Left lung (tissue), 10 donors: ENCODE measurements around the gene CAMSAP1. TPM values are rescaled to one million over a fixed set of nuclear protein-coding genes. Genes with fewer than 3 reads are reported as not detected.
A peak's percentile ranks its signal among the peaks of the same experiment; 100 is the strongest.
"Not testable (repeated sequence)": the region's sequence is repeated elsewhere in the genome, so short reads cannot be mapped to it uniquely, and the experiment has no call there.

Experiments used
- ATAC-seq: fragments of 200-7000 bp; cut with Tn5 transposase; one replicate; pipeline ENCODE4 v1.9.1; 2020; ENCODE audit warnings: moderate library complexity
- DNase-seq, 4 donors: peaks; one replicate each; pipeline ENCODE4 v3.0.0-alpha.2; 2013 to 2020
- H3K27ac ChIP-seq, 2 donors: fragments of 200-600 bp; sonication (generic) in 1 of 2; one replicate each; pipeline versions ENCODE4 v1.5.0 to v1.8.0; 2020 to 2021
- H3K27me3 ChIP-seq, 2 donors: fragments of 200-600 bp; sonication (generic) in 1 of 2; one replicate each; pipeline versions ENCODE4 v1.5.0 to v1.8.0; 2020 to 2021
- H3K36me3 ChIP-seq, 2 donors: fragments of 200-600 bp; sonication (generic) in 1 of 2; one replicate each; pipeline versions ENCODE4 v1.5.0 to v1.8.0; 2020 to 2021
- H3K4me1 ChIP-seq, 2 donors: fragments of 200-600 bp; one replicate each; pipeline ENCODE4 v1.8.0; 2021
- H3K4me3 ChIP-seq, 2 donors: fragments of 200-600 bp; sonication (generic) in 1 of 2; one replicate each; pipeline versions ENCODE4 v1.5.0 to v1.8.0; 2020 to 2021; ENCODE audit warnings: mild to moderate bottlenecking in 1 of 2
- H3K9me3 ChIP-seq, 2 donors: fragments of 200-600 bp; sonication (generic) in 1 of 2; one replicate each; pipeline versions ENCODE4 v1.5.0 to v1.8.0; 2020 to 2021
- CTCF ChIP-seq, 2 donors: fragments of 200-600 bp; sonication (generic) in 1 of 2; IDR thresholded peaks; one replicate each; pipeline versions ENCODE4 v1.5.0 to v1.8.0; 2021; ENCODE audit warnings: antibody characterized with exemption in 2 of 2
- intact Hi-C, 2 donors: fragments of 100-400 bp; cut with DNase I; formaldehyde crosslinking; loops; one replicate each; pipeline versions ENCODE4 v1.11.2 to v1.14.2; 2022
- polyA plus RNA-seq, 6 donors: library from polyadenylated mRNA; unstranded; fragments of 120-200 nt; gene quantifications; one replicate each; pipeline ENCODE4 v1.2.1, GENCODE V29; 2013; ENCODE audit not compliant: insufficient read length in 6 of 6
- total RNA-seq, 2 donors: library from RNA; stranded (reverse); fragmentation: NEBNext Ultra II Directional; extraction: Animal tissue kit (Norgen Biotek cat#: 25700); gene quantifications; one replicate each; pipeline ENCODE4 v1.2.1, GENCODE V29; 2021
- donor health status: DM: no; HTN: yes; CAD: no.
- donor health status: DM: no; HTN: no; CAD: no.

The CAMSAP1 gene
- total and polyA plus RNA-seq, 8 donors: 20.4 to 27.0 (median 24.0) TPM

GRCh38 chr9:135944444-135945252 is 37.3 kb upstream of the CAMSAP1 start:
- no peaks in the 10 kb centered on the region for H3K9me3 ChIP-seq
- H3K4me1 ChIP-seq: no peaks in the 10 kb centered on the region
- ATAC-seq (no peak), DNase-seq (no peak)
- intact Hi-C loops: no loop called here
- no peaks in the 10 kb centered on the region for H3K27me3 ChIP-seq
- TF ChIP-seq CTCF (IDR thresholded peaks at IDR 0.05): no peak
- no peak overlapping the region for H3K4me3 ChIP-seq
- H3K27ac ChIP-seq: no peak overlapping the region
- H3K36me3 ChIP-seq: peaks cover 0 to 98% of the 10 kb centered on the region in 2 donors

- intact Hi-C loops, DNase-seq, H3K4me1 ChIP-seq, H3K27me3 ChIP-seq, ATAC-seq, H3K4me3 ChIP-seq, H3K27ac ChIP-seq, H3K9me3 ChIP-seq: not testable (repeated sequence)
- peaks cover 0 to 100% of the 10 kb centered on the region in 2 donors for H3K36me3 ChIP-seq
Observed at GRCh38 chr9:135943604-135944003, 36.3 kb upstream of the CAMSAP1 start.

GRCh38 chr9:135941288-135941995 is 34.1 kb upstream of the CAMSAP1 start:
- TF ChIP-seq CTCF (IDR thresholded peaks at IDR 0.05): no peak
- Histone ChIP-seq H3K27ac (peak overlapping the region in 1 of 2 donors; percentile 55), H3K36me3 (peaks cover 0 to 100% of the 10 kb centered on the region in 2 donors), H3K9me3 (peaks cover 0 to 1% of the 10 kb centered on the region in 2 donors), H3K27me3 (no peaks in the 10 kb centered on the region), H3K4me3 (no peak overlapping the region), H3K4me1 (no peaks in the 10 kb centered on the region)
- DNase-seq (peak in 1 of 4 donors; percentile 22), ATAC-seq (no peak)
- intact Hi-C loops: no loop called here

GRCh38 chr9:135939351-135940265 is 32.3 kb upstream of the CAMSAP1 start:
- Histone ChIP-seq H3K27ac (no peak overlapping the region), H3K4me1 (no peaks in the 10 kb centered on the region), H3K27me3 (no peaks in the 10 kb centered on the region), H3K36me3 (peaks cover 0 to 100% of the 10 kb centered on the region in 2 donors), H3K4me3 (no peak overlapping the region), H3K9me3 (peaks cover 0 to 1% of the 10 kb centered on the region in 2 donors)
- intact Hi-C loops: no loop called here
- TF ChIP-seq CTCF (IDR thresholded peaks at IDR 0.05): no peak
- no peak for ATAC-seq
- DNase-seq: no peak
